HL-60/S4 treated with retinoic acid at 250 ng/mL for 4 days and 3 days (cell line): Measurements from ENCODE around the gene SLC29A3.

Source experiments
- in situ Hi-C: fragments of 300-500 bp; cut with MboI; formaldehyde crosslinking; loops from 2 replicates; pipeline ENCODE4 v1.7.0; 2022; ENCODE audit warnings: low sequenced_read_pairs

SLC29A3 gene

DNA sequence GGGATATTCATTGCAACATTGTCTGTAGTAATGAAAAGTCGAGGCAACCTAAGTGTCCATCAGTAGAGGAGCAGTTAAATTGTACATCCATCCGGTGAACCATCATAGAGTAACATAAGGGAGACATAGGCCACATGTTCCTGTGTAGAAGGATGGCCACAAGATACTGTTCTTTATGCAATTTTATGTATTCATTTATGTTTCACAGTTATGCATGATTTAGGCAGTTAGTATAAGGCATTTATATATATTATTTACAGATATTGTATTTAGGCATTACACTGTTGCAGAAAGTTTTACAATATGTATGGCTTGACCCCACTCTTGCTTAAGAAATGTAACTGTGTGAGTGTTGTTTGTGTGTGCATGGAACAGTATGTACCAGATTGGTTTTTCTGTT, 41.7 kb downstream of the SLC29A3 start:
- in situ Hi-C loops, result no loop called here

DNA sequence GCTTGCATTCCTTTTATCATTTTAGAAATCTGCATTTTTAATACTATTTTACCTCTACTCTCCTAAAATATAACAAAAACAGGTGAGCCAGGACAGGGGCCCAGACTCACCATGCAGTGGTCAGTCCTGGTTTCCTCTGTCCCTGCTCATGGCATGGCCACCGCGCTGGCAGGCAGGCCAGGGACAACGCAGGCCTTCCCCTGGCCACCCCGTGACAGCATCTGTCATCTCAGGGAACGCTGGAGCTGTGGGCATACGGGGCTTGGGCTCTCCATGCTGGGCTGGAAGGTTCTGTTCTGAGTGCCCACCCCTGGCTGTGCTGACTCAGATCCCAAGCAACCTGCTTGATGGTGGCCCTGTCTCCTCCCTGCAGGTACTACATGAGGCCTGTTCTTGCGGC, 42.5 kb downstream of the SLC29A3 start:
- in situ Hi-C loops, result no loop called here

DNA sequence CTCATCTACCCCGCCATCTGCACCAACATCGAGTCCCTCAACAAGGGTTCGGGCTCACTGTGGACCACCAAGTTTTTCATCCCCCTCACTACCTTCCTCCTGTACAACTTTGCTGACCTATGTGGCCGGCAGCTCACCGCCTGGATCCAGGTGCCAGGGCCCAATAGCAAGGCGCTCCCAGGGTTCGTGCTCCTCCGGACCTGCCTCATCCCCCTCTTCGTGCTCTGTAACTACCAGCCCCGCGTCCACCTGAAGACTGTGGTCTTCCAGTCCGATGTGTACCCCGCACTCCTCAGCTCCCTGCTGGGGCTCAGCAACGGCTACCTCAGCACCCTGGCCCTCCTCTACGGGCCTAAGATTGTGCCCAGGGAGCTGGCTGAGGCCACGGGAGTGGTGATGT, 43.1 kb downstream of the SLC29A3 start:
- in situ Hi-C loops, result no loop called here

DNA sequence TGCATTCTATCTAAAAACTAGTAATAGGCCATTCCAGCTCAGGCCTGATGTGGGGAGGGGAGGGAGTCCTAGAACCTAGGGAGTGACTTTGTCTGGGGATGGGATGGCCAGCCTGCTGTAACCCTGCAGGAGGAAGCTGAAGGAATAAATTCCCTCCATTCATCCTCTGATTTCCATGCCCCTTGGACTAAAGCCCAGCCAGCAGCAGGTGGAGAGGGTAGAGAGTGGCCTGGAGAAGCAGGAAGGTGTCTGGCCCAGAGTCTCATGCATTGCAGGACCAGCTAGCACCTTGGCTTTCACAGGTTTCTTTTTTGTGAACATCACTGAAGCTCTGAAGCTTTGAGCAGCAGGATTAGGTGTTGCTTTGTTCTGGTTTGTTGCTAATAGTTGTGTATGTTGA, 44.9 kb downstream of the SLC29A3 start:
- in situ Hi-C loops, result no loop called here

DNA sequence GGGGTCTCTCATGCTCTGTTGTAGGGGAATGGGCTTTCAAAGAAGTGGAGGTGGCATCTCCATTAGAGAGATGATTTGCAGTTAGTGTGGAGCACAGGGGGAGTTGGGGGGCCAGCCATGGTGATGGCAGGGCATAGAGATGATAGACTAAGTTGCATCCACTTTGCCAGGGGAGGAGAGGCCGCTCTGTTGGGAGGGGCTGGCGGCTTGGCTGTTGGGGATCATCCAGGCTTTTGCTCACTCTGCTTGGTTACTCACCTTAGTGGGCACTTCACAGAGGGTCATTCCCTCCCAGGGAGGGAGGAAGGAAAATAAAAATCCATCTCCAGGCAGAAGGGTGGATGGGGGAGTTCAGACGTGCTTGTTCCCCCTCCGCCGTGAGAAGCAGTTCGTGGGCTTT, 46.3 kb downstream of the SLC29A3 start:
- in situ Hi-C loops, result no loop called here

DNA sequence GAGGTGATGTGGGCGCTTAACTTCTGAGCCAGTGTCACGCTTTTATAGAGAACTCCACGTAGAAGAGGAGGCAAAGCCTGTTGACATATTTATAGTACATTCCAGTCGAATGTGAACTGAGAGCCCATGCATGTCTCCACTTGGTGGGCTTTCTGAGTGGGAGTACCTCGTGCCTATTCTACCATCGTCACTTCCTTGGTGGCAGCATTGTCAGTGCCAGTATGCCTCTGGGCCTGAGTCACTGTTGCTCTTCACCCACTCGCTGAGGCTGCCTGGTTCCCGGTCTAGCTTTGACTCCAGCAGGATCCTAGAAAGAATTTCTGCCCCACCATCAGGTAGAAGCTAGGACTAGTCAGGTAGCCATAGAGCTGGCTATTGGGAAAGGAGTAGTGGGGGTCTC, 47.6 kb downstream of the SLC29A3 start:
- in situ Hi-C loops, result no loop called here

DNA sequence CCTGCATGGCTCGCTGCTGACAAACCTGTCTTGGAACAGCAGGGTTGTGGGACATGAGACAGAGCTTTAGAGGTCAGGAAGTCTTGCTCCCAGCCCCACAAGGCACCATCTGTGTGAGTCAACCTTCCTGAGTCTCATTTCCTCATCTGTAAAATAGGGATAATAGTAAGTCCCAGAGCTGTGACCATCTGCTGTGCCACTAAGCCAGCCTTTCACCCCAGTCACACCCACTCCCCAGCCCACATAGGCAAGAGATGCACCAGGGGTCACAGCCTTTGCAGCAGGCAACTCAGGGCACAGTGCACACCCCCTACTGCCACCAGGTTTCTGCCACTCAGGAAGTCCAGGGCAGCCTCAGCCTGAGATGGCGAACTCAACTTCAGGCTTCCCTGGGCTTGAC, 48.2 kb downstream of the SLC29A3 start:
- in situ Hi-C loops, result no loop called here

DNA sequence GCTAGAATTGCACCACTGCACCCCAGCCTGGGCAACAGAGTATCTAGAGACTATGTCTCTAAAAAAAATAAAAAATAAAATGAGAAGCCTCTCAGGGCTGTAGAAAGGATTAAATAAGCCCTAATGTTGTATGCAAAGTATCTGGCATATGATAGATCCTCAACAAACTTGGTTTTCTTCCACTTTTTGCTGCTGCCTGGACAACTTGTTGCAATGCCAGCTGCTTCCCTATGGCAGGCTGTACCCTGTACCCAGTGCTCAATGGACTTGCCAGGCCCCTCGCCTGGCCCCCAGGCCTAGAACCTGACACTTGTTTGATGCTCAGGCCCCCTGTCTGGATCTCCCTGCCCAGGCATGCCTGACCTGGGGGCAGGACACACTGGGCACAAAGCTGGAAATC, 49.1 kb downstream of the SLC29A3 start:
- in situ Hi-C loops, result no loop called here

DNA sequence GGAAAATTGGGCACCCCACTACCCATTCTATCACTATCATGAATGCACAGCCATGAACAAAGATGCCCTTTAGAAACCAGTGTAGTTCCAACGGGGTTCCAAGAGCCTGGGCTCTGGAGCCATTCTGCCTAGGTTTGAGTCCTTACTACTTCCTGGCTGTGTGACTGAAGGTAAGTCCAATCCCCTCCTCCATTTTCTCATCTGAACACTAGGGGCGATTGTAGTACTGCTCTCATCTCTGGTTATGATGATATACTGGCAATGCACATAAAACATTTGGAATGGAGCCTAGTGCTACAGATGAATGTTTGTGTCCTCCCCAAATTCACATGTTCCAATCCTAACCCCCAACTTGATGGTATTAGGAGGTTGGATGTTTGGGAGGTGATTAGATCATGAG, 49.6 kb downstream of the SLC29A3 start:
- in situ Hi-C loops, result no loop called here

DNA sequence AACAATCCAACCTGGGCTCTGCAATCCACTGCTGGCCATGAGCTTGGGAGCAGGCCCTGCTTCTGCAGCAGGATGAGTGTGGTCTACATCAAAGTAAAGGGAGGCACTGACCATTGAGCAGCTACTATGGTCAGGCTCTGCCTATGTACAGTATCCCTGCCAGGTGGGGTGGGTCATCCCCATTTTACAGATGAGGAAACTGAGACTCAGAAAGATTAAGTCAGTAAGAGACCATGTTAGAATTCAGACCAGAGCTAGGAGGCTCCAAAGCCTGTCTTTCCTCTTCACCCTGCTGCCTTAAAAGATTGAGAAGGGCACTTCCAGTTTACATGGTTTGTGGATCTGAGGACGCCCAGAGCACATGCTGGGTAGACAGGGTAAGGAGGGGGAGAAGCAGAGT, 50.5 kb downstream of the SLC29A3 start:
- in situ Hi-C loops, result no loop called here

DNA sequence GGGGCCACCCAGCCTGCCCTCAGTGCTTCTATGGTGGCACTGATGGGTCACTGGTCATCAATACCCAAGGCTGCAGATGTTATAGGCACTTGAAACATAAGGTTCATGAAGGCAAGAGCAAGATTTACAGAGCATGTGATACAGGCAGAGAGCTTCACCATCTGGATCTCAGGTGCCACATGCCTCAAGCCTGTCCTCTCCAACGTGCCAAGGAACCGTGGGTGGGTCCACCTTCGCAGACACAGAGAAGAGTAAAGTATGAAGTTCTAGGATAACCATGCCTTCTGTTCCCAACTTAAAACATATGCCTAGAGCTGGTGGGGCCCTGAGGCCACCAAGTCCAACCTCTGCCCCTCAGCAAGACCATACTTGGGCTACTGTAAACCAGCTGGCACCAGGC, 51.0 kb downstream of the SLC29A3 start:
- in situ Hi-C loops, result no loop called here

DNA sequence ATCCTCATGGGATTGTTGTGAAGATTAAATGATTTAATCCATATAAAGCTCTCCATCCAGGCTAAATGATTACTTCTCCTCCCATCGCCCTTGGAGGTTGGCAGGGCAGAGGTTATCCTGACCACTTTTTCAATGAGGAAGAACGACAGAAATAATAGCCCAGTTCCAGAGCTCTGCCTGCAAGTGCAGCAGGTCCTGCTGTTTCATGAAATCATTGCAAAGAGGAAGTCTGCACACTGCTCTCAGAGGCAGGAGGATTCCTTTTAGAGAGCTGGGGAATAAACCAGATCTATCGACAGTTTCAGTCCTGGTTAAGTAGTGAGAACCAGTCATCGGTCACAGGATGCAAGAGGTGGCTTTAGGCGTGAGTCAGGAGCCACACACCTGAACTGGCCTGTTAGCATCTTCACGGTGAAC, 52.7 kb downstream of the SLC29A3 start:
- in situ Hi-C loops, result no loop called here

DNA sequence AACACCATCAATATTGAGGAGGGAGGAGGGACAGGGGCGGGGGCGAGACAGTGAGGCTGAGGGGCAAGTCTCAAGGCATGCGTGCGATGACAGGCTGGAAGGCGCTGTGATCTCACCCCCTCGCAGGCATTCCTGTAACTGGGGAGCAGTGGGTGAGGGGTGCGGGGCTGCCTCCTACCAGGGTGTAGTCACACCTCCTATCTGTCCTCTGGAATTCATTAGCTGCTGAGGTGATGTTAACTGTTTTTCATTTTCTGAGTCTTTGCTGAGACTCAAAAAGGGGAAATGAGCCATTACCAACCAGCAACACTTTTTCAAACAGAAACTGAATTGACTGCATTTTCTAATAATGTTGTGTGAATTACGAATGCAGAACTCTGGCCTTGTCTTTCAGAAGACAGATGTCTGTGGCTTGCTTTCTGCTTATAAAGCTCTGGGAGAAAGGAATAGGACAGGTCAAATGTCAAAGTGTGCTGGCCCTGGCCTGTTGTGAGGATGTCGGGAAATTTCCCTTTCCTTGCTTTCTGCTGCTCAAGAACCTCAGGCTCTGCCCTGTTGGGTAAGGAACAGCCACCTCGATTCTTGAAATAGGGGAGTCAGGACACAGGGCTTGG, 53.9 kb downstream of the SLC29A3 start:
- in situ Hi-C loops, result no loop called here

DNA sequence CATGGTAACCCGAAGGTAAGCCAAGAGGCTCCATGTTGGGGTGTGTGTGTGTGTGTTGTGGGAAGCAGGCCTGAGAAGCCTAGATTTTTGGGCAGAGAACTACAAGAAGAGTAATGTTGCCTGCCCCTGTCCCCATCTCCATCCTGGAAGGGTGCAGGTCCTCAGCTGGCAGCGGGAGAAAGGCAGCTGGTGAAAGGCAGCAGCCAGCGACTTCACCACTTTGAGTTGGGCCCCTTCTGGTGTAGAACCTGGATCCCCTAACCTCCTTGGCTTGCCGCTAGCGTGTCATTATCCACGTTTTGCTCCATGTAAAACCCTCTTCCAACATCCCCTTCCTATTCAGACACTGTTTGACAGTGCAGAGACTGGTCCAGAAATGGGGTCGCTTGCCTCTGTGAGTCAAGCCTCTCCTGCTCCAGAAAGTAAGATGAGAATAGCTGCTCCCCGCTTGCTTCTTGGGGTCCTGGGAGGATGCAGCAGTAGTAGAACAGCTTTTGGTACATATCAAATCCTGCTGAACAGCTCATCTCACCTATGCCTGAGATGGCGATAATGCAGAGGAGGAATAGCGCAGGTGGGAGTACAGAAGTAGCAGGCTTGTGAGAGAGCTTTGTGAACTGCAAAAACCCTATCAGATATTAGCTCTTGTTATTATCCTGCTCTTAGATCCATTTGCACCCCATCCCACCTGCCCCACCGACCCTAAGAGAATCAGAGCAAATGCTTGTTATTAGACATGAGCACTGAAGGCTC, 55.6 kb downstream of the SLC29A3 start:
- in situ Hi-C loops, result no loop called here

DNA sequence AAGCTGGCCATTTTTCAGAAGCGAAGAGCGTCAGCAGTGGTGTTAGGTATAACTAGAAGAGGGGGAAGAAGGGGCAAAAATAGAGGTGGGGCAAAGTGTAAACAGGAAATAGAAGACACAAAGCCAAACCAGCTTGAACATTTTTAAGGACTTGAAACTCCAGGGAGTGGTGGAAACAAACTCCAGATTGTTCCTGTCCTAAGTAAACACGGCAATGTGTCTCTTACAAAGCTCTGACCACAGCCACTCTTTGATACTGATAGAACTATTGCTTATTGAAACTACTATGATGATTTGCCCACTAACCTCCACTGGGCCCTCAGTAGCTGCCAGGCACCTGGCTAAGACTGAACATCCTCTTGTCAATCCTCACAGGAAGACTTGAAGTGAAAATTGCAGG, 56.9 kb downstream of the SLC29A3 start:
- in situ Hi-C loops, result no loop called here

DNA sequence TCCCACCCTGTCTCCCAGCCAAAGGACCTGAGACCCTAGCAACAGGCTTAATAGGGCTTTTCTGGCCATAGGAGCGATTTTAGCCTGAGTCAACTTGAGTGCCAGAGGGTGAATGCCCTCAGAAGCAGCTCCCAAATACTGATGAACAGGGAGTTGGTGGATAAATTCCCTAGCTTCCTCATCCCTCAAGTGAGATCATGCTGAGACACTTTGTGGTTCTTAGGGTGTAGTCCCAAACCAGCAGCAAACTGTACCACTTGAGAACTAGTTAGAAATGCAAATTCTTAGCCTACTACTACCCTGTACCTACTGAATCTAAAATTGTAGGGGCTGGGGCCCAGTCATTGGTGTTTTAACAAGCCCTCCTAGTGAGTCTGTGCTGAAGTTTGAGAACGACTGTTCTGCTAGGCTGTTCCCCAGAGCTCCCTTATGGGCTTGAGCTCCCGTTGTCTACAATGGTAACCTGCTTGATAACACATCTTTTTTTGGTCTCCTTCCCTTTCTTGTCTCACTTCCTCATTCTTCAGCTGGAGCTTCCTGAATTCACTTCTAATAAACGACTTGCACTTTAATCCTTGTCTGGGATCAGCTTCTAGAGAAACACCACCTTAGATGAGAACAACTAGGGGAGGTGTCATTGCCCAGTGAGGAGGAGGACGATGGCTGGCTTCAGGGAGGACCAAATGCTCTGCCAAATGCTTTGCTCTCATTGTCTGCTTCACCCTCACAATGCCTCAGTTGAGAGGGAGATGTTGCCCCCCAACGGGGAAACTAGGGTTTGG, 59.5 kb downstream of the SLC29A3 start:
- in situ Hi-C loops, result no loop called here

DNA sequence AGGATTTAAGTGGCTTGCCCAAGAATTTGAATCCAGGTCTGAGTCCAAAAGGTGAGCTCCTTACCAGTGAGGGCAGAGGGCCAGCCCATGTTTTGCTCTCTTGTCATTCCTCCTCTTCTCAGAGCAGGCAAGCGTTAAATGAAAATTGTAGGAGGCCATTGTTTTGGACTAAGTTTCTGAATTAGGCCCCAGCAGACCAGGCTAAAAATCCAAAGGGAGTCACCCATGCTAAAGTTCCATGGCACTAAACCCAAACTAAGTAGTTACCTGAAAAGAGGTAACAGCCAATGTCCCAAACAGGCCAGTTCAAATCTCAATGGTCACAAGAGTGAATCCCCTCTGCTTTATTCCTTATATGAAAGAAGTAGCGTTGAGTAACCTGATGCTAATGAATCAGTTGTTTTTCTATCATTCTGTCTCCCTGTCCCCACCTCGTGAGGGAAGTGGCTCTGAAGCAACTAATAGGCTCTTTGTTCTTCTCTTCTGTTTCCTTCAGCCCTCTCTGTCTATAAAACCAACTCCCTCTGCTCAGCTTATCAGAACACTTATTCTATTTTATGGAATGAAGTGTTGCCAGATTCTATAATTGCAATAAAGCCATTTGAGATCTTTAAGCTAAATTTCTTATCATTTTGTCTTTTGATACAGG, 60.2 kb downstream of the SLC29A3 start:
- in situ Hi-C loops, result no loop called here

DNA sequence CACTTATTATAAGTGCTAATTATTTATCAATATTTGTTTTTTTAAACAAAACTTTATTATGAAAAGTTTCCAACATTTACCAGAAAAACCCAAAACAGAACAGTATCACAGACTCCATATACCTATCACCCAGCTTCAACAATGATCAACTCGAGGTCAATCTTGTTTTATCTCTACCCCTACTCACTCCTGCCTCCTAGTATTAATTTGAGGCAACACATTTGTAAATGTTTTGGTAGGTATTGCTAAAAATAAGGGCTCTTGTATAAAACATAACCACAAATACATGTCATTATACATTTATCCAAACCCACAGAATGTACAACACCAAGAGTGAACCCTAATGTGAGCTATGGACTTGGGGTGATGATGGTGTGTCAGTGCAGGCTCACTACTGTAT, 61.8 kb downstream of the SLC29A3 start:
- in situ Hi-C loops, result no loop called here

DNA sequence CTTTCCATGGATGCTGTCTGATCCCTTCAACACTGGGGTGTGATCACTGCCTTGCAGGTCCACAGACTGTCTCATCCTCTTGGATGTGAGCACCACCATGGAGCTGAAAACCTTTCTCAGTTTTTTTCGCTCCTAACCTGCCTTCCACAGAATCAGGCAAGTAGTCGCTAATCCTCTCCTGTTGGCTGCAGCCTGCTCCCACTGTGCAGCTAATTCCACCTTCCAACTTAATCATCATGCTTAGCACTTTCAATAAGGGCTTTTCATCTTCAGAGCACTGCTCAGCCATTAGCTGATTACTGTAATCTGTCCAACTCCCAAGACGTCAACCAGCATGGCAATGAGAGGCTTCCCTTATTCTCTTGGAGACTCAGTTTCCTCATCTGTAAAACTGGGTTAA, 62.6 kb downstream of the SLC29A3 start:
- in situ Hi-C loops, result no loop called here

DNA sequence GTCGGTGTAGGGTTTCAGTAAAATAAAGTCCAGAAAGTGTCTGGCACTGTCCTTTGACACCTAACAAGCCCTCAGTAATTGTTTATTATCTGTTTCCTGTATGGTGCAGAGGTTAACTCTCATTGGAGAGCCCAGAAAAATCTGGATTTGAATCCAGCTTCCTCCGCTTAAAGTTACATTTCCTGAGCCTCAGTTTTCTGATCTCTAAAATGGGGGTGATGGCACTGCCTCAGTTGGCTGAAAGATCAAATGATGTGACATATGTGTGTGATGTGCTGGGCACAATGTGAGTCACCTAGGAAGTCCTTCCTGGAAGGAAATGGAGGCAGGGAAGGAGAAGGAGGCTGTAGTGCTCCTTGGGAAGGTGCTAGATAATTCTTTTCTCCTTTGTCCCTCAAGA, 63.0 kb downstream of the SLC29A3 start:
- in situ Hi-C loops, result no loop called here

DNA sequence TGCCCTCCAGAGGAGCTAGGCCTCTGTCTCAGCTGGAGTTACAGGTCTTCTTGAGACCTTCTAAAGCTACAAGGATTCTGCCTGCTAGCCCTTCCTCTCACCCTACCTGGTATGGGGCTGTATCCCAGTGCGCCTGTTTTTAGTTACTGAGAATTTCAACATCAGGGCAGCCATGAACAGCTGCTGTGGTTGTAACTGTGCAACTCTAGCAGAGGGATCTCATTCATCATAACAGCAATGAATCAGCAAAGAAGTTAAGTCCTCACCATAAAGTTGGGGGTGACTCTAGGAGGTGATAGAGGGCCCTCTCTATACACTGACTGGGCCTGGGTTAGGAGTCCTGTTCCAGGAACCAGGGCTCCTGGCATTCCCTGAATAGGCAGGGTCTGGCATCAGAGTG, 63.7 kb downstream of the SLC29A3 start:
- in situ Hi-C loops, result no loop called here
